Uterus (tissue), 2 donors: ENCODE data around the gene ZNF771.

Experiments
- POLR2A ChIP-seq, 2 donors: fragments of 450-650 bp; IDR thresholded peaks; one replicate each; pipeline ENCODE4 v1.6.1; 2016; ENCODE audit warnings: antibody characterized with exemption in 2 of 2, mild to moderate bottlenecking in 1 of 2, moderate library complexity in 1 of 2
- TF ChIP-seq, protein P1 (sequence below), 4 experiments: fragments of 200-600 bp in 2 of 4; fragments of 450-650 bp in 2 of 4; sonication (generic) in 2 of 4; IDR thresholded peaks; one replicate each; pipeline ENCODE4 v1.5.1; 2016 to 2019; ENCODE audit warnings: antibody characterized with exemption in 4 of 4, mild to moderate bottlenecking in 2 of 4, moderate library complexity in 1 of 4

DNA sequence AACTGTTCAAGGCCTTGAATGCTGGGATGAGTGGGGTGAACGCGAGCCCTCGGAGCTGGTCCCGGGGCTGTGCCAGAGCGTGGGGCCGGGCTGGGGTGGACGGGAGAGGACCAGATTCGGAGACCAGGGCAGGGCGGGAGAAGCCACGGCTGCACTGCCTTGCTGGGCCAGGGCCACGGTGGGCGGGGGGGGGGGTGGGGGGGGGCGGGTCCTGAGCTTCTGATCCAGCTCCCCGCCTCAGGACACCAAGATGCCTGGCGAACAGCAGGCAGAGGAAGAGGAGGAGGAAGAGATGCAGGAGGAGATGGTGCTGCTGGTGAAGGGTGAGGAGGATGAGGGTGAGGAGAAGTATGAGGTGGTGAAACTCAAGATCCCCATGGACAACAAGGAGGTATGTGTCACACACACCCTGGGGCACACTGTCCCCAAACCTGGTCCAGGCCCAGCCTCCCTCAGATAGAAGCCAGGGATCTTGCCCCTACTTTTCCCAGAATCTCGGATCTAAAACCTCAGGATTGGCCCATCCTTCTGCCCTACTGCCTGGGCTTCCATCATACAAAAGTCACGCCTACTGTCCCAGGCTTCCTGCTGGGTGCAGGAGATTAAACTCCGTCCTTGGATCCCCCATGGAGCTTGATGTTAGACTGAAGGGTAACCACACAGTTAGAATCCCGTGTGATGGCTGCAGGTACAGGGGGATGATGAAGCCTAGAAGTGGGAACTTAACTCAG lies 563 bp downstream of the ZNF771 start:
- TF ChIP-seq, protein P1, sequence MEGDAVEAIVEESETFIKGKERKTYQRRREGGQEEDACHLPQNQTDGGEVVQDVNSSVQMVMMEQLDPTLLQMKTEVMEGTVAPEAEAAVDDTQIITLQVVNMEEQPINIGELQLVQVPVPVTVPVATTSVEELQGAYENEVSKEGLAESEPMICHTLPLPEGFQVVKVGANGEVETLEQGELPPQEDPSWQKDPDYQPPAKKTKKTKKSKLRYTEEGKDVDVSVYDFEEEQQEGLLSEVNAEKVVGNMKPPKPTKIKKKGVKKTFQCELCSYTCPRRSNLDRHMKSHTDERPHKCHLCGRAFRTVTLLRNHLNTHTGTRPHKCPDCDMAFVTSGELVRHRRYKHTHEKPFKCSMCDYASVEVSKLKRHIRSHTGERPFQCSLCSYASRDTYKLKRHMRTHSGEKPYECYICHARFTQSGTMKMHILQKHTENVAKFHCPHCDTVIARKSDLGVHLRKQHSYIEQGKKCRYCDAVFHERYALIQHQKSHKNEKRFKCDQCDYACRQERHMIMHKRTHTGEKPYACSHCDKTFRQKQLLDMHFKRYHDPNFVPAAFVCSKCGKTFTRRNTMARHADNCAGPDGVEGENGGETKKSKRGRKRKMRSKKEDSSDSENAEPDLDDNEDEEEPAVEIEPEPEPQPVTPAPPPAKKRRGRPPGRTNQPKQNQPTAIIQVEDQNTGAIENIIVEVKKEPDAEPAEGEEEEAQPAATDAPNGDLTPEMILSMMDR (IDR thresholded peaks at IDR 0.05), result no peak
- no peak for TF ChIP-seq POLR2A (IDR thresholded peaks at IDR 0.05)
